ENCODE measurements around the gene HBM. TPM values are rescaled to one million over a fixed set of nuclear protein-coding genes. Genes with fewer than 3 reads are reported as not detected.
"Not testable (repeated sequence)": the region's sequence is repeated elsewhere in the genome, so short reads cannot be mapped to it uniquely, and the experiment has no call there.

The HBM gene
- polyA plus RNA-seq, 1 donor, result 6.8 TPM

DNA sequence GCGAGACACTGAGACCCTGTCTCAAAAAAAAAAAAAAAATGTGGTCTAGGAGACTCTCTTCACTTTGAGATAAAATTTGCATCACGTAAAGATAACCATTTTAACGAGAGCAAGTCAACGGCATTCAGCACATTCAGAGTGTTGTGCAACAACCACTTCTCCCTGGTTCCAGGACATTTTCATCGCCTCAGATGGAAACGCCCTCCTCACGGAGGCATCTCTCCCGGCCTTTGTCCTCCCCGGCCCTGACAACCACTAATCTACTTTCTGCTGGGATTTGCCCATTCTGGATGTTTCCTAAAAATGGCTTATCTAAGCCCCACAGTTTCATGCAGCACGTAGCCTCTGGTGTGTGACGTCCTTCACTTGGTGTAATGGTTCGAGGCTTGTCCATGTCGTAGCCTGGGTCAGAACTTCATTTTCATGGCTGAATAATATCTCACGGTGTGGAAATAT lies 21.0 kb upstream of the HBM start:
- DNase-seq (ENCODE audit: low read depth), result no peak

DNA sequence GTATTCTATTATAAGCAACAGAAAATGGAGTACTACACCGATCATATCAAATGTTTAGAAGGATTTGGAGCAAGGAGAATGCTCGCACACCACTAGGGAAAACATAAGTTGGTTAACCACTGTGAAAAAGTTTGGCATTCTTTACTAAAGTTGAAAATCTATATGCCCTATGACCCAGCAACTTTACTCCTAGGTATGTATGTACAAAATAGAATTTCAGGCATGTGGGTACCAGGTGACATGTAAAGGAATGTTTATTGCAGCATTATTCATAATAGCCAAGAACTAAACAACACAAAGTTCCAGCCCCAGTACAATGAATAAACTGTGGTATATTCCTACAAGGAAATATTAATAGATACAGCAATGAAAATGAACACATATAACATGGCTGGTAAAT lies 19.1 kb upstream of the HBM start:
- no peak for DNase-seq (ENCODE audit: low read depth)

DNA sequence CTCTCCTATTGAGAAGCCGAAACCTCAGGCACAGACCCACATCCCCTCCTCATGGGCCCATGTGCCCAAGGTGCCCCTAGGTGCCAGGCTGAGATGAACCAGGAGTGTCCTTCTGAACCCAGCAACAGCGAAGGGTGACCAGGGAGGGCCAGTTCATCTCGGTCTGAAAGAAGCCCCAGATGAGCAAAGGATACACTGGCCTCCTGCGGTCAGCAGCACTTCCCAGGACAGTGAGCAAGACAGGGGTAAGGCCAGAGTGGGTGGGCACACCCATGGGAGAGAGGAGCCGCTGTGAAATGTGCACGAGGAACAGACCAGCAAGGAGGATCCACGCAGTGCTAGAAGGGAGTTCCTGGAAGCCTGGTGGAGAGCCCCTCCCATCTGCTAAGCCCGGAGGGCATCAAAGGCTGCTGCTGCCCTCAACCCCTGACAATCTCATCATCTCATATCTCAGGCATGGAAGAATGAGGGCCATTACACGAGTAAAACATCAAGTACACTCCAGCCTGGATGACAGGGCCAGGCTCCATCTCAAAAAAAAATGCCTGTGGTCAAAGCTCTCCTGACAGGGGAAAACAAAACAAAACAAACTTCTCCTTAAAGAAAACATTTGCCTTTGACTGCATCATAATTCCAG lies 16.6 kb upstream of the HBM start:
- no peak for DNase-seq (ENCODE audit: low read depth)

DNA sequence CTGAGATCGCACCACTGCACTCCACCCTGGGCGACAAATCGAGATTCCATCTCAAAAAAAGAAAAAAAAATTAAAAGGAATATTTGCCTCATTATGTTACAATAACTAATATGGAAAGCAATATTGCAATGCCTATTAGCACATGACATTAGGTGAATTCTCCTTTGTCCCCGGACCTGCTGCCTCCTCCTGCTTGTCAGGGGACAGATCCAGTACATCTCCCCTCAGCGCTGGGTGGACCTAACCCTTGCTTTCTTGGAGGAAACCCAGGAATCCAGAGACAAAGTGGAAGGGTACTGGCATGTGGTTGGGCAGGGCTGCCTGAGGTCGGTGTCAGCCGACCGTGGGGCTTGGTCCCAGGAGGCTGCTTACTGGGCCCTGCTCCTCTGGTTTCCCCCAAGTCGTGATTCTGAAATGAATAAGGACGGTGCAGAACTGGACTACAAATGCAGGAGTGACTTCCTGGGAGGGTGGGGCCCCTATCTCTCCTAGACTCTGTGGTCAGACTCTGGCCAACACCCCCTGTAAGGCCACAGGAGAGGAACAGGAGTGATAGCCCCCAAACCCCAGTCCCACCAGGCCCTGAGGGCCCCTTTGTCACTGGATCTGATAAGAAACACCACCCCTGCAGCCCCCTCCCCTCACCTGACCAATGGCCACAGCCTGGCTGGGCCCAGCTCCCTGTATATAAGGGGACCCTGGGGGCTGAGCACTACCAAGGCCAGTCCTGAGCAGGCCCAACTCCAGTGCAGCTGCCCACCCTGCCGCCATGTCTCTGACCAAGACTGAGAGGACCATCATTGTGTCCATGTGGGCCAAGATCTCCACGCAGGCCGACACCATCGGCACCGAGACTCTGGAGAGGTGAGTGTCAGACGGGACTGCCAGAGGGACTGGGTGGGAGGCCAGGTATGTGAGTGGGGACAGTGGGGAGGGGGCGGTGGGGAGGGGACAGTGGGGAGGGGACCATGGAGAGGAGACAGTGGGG lies 13.3 kb upstream of the HBM start, which contains the start of gene HBZ:
TSS of gene HBZ (plus strand) at position 504 of the 988 bp plus-strand sequence. CDS start at position 770, 266 bp downstream.
- DNase-seq (ENCODE audit: low read depth), result no peak

DNA sequence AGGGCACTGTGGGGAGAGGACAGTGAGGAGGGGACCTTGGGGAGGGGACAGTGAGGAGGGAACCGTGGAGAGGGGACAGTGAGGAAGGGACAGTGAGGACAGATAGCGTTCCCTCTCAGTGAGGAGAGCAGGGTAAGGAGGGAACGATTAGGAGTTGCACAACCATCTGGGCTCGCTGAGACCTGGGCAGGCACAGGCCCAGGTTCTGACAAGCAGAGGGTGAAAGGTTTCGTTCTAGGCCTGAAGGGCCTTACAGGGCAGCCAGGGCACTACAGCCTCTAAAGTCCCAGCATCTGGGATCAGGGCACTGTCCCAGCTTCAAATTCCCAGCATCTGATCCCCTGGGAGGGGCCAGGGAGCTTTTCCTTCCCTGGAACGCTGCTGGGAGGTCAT lies 12.7 kb upstream of the HBM start:
- DNase-seq (ENCODE audit: low read depth), result not testable (repeated sequence)

DNA sequence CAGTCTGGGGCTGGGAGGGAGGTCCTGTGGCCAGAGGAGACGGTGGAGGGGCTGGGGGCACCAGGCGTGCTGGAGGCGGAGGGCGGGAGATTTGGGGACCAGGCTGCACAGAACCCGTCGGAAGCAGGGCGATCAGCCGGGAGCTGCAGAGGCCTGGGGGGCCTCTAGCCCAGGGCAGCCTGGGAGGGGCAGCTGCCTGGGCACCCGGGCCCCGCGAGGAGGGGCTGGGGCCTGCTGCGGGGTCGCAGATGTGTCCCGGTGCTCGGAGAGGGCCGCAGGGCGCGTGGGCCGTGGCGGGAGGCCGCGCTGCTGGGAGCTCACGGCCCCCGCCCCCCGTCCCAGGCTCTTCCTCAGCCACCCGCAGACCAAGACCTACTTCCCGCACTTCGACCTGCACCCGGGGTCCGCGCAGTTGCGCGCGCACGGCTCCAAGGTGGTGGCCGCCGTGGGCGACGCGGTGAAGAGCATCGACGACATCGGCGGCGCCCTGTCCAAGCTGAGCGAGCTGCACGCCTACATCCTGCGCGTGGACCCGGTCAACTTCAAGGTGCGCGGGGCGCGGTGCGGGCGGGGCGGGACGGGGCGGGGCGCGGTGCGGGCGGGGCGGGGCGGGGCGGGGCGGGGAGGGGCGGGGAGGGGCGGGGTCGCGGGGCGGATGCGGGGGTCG lies 12.1 kb upstream of the HBM start:
- DNase-seq (ENCODE audit: low read depth), result not testable (repeated sequence)

DNA sequence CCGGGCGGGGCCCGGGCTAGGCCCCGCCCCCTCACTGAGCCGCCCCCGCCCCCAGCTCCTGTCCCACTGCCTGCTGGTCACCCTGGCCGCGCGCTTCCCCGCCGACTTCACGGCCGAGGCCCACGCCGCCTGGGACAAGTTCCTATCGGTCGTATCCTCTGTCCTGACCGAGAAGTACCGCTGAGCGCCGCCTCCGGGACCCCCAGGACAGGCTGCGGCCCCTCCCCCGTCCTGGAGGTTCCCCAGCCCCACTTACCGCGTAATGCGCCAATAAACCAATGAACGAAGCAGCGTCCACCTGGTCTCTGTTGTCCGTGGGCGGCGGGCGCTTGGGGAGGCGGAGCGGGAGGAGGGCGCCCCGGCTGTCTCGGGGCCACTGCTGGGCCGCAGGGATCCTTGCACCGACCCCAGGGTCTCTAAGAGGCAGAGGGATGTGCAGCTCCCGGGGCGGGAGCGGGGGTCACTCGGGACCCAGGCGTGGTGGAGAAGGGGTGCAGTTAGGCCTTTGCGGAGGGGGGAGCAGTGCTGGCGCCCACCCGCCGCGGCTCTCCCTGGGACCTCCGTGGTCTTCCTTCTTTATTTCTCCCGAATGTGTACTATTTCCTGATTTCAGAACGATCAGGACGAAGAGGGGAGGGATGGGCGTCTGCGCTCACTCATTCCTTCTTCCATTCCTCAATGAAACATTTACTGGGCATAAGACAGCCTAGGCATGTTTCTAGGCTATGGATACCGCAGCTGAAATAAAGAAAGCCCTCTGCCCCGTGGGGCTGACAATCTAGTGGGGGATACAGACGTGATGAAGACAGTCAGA lies 11.4 kb upstream of the HBM start:
- no peak for DNase-seq (ENCODE audit: low read depth)

DNA sequence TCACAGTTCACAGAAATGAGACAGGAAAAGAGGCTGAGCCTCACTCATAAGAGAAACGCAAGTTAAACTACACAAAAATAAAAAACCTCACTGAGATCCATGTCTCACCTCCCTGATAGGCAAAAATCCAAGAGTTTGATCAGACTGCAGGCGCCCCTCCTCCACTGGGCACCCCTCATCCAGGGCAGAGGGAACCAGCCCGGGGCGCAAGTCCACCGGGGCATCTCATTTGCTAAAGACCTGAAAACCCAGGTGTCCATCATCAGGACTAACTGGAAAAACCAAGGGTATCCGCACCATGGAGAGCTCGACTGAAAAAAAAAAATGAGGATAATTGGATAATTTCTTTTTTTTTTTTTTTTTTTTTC lies 10.8 kb upstream of the HBM start:
- DNase-seq (ENCODE audit: low read depth), result no peak

DNA sequence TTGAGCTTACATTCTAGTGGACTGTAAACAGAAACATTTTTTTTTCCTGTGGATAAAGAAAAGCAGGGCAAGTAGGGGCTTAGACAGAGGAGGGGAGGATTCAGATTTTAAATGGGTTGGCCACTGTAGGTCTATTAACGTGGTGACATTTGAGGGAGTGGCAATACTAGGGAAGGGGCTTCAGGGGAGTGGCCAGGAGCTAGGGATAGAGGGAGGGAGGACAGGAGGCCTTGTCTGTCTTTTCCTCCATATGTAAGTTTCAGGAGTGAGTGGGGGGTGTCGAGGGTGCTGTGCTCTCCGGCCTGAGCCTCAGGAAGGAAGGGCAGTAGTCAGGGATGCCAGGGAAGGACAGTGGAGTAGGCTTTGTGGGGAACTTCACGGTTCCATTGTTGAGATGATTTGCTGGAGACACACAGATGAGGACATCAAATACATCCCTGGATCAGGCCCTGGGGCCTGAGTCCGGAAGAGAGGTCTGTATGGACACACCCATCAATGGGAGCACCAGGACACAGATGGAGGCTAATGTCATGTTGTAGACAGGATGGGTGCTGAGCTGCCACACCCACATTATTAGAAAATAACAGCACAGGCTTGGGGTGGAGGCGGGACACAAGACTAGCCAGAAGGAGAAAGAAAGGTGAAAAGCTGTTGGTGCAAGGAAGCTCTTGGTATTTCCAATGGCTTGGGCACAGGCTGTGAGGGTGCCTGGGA lies 6.5 kb upstream of the HBM start:
- no peak for DNase-seq (ENCODE audit: low read depth)

DNA sequence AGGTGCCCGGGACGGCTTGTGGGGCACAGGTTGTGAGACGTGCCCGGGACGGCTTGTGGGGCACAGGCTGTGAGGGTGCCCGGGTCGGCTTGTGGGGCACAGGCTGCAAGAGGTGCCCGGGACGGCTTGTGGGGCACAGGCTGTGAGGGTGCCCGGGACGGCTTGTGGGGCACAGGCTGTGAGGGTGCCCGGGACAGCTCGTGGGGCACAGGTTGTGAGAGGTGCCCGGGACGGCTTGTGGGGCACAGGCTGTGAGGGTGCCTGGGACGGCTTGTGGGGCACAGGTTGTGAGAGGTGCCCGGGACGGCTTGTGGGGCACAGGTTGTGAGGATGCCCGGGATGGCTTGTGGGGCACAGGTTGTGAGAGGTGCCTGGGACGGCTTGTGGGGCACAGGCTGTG lies 5.5 kb upstream of the HBM start:
- DNase-seq (ENCODE audit: low read depth), result not testable (repeated sequence)

DNA sequence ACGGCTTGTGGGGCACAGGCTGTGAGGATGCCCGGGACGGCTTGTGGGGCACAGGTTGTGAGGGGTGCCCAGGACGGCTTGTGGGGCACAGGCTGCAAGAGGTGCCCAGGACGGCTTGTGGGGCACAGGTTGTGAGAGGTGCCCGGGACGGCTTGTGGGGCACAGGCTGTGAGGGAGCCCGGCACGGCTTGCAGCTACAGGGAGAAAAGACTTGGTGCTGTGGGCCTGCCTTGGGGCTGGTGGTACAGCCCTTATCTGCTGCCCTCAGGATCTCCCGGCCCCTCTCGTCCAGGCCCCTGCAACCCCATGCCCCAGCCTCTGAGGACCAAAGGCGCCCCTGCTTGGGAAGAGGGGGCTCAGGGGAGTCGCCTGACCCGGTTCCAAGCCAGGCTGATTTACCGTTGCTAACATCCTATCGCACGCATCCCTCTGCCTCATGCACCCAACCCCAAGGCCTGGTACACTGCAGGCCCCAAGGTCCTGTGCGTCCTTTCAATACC lies 5.0 kb upstream of the HBM start:
- DNase-seq (ENCODE audit: low read depth), result no peak

DNA sequence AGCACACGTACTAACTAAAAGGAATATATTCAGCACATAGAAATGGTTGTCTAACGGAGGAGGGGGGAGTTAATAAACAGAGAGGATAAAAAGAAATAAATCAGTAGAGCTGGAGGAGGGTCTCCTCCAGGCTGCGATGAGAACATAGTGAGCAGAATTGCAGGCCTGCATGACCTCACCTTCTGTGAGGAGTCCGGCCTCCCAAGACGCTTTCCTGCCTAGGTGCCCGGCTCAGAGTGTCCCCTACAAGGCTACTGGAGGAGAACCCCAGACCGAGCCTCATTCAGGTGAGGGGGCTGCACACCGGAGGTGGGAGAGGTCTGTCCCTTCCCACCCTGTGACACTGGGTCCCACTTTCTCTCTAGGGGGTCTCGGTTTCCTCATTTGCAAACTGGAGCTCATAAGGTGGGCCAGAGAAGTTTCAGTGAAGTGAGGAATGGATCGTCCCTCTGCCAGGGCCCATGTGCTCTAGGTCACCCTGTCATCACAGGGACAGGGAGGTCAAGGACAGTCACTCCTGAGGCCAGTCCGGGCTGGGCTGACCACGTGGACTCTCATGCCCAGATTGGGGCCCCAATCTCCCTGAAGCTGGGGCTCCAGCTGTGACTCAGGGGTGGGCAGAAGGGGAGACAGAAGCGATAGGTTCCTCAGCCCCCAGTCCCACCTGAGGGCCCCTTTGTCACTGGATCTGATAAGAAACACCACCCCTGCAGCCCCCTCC lies 3.3 kb upstream of the HBM start:
- no peak for DNase-seq (ENCODE audit: low read depth)

DNA sequence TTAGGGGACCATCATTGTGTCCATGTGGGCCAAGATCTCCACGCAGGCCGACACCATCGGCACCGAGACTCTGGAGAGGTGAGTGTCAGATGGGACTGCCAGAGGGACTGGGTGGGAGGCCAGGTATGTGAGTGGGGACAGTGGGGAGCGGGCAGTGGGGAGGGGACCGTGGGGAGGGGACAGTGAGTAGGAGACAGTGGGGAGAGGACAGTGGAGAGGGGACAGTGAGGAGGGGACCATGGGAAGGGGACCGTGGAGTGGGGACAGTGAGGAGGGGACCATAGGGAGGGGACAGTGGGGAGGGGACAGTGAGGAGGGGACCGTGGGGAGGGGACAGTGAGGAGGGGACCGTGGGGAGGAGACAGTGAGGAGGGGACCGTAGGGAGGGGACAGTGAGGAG lies 2.6 kb upstream of the HBM start:
- DNase-seq (ENCODE audit: low read depth), result not testable (repeated sequence)

DNA sequence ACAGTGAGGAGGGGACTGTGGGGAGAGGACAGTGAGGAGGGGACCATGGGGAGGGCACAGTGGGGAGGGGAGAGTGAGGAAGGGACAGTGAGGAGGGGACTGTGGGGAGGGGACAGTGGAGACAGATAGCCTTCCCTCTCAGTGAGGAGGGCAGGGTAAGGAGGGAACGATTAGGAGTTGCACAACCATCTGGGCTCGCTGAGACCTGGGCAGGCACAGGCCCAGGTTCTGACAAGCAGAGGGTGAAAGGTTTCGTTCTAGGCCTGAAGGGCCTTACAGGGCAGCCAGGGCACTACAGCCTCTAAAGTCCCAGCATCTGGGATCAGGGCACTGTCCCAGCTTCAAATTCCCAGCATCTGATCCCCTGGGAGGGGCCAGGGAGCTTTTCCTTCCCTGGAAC lies 2.1 kb upstream of the HBM start:
- not testable (repeated sequence) for DNase-seq (ENCODE audit: low read depth)

DNA sequence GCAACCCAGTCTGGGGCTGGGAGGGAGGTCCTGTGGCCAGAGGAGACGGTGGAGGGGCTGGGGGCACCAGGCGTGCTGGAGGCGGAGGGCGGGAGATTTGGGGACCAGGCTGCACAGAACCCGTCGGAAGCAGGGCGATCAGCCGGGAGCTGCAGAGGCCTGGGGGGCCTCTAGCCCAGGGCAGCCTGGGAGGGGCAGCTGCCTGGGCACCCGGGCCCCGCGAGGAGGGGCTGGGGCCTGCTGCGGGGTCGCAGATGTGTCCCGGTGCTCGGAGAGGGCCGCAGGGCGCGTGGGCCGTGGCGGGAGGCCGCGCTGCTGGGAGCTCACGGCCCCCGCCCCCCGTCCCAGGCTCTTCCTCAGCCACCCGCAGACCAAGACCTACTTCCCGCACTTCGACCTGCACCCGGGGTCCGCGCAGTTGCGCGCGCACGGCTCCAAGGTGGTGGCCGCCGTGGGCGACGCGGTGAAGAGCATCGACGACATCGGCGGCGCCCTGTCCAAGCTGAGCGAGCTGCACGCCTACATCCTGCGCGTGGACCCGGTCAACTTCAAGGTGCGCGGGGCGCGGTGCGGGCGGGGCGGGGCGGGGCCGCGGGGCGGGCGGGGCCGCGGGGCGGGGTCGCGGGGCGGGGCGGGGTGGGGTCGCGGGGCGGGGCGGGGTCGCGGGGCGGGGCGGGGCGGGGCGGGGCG lies 1.5 kb upstream of the HBM start:
- DNase-seq (ENCODE audit: low read depth), result not testable (repeated sequence)

DNA sequence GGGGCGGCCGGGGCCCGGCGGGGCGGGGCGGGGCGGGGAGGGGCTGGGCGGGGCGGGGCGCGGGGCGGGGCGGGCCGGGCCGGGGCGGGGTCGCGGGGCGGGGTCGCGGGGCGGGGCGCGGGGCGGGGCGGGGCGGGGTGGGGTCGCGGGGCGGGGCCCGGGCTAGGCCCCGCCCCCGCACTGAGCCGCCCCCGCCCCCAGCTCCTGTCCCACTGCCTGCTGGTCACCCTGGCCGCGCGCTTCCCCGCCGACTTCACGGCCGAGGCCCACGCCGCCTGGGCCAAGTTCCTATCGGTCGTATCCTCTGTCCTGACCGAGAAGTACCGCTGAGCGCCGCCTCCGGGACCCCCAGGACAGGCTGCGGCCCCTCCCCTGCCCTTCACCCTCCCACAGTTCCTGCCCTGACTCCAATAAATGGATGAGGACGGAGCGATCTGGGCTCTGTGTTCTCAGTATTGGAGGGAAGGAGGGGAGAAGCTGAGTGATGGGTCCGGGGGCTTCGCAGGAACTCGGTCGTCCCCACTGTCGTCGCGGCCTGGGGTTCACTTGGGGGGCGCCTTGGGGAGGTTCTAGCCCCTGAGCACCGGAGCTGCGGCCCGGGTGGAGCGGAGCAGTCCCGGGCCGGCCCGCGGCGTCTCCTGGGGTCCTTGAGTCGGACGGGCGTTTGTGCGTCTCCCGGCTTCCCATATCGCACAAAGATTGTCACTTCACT lies 795 bp upstream of the HBM start:
- no peak for DNase-seq (ENCODE audit: low read depth)

DNA sequence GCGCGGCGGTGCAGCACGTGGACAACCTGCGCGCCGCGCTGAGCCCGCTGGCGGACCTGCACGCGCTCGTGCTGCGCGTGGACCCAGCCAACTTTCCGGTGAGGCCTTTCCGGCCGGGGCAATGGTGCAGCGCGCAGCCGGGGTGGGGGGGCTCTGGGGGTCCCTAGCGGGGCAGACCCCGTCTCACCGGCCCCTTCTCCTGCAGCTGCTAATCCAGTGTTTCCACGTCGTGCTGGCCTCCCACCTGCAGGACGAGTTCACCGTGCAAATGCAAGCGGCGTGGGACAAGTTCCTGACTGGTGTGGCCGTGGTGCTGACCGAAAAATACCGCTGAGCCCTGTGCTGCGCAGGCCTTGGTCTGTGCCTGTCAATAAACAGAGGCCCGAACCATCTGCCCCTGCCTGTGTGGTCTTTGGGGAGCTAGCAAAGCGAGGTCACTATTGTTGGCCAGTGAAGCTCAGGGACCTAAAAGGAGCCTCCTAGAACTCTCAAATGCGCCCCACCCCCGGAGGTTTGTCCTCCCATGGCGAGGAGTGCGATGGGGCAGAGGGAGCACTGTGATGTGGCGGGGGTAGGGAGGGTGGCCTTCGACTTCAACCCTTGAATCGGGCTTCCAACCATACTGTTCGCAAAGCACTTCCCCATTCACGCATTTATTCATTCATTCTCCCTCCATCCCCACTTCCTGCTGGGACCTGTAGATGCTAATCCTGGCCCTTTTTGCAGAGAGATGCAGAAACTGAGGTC lies 770 bp downstream of the HBM start:
- no peak for DNase-seq (ENCODE audit: low read depth)

DNA sequence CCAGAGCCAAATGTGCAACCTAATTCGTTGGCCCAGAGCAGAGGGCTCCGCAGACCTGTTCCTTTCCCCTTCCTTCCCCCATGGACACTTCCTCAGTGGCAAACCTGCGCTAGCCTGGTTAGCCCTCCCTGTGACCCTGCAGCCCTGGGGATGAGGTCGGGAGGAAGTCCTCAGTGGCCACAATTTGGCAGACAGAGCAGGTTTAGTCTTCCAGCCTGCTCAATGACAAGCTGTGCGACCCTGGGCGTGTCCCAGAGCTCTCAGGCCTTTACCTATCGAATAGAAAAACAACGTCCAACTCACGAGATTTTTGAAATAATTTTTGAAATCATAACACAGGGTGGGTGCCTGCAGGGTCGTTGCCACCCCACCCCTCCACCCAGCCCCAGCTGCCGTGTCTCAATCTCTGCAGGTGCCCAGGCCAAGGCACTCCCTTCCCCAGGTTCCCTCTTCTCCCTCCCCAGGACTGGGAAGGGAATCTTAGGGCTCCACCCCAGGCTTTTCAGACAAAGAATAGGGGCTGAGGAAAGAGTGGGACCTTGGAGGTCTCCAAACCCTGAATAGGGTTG lies 1.4 kb downstream of the HBM start:
- no peak for DNase-seq (ENCODE audit: low read depth)

All from forelimb muscle (tissue), 1 donor.